ENCODE data around the gene ZNF330.

ZNF330 gene

GRCh38 chr4:141229408-141230101 lies 8.9 kb downstream of the ZNF330 start:
- FAIRE-seq (no peak), DNase-seq (ENCODE audit: insufficient read length, low spot score) (no peak)

DNA sequence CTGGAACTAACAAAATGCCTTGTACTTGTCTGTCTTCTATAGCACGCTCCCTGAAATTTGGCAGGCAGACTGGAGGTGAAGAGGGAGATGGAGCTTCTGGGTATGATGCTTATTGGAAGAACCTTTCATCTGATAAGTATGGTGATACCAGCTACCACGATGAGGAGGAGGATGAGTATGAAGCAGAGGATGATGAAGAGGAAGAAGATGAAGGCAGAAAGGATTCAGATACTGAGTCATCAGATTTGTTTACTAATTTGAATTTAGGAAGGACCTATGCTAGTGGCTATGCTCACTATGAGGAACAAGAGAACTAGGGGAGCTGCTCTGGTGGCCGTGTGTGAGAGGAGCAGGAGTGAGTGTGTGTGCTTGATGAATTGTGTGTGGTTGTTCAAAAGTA lies 13.0 kb downstream of the ZNF330 start:
- no peak for DNase-seq (ENCODE audit: insufficient read length, low spot score)
- FAIRE-seq = no peak

GRCh38 chr4:141238186-141238585 lies 17.5 kb downstream of the ZNF330 start:
- no peak for FAIRE-seq
- DNase-seq (ENCODE audit: insufficient read length, low spot score) = no peak

- FAIRE-seq (no peak), DNase-seq (ENCODE audit: insufficient read length, low spot score) (no peak)
Observed at GRCh38 chr4:141240259-141240658, 19.6 kb downstream of the ZNF330 start.

DNA sequence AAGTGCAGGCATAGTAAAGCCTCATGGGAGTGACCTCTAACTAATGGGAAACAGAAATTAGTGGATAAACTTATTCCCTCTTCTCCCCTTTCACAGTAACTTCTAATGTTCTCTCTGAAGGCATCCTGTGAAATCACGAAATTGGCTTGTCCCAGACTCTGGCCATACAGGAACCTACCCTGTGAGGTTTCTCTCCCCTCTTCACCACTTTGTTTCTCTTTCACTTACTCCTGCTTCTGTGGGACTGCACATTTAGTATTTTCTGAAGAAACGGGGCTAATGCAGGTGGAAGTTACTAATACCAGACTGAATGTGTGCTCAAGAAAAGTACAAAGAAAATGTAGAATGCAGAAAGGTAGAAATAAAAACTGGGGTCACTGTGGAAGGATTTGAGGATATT lies 20.0 kb downstream of the ZNF330 start:
- no peak for DNase-seq (ENCODE audit: insufficient read length, low spot score)
- no peak for FAIRE-seq

GRCh38 chr4:141241986-141242385 lies 21.3 kb downstream of the ZNF330 start:
- no peak for DNase-seq (ENCODE audit: insufficient read length, low spot score)
- FAIRE-seq = no peak

DNA sequence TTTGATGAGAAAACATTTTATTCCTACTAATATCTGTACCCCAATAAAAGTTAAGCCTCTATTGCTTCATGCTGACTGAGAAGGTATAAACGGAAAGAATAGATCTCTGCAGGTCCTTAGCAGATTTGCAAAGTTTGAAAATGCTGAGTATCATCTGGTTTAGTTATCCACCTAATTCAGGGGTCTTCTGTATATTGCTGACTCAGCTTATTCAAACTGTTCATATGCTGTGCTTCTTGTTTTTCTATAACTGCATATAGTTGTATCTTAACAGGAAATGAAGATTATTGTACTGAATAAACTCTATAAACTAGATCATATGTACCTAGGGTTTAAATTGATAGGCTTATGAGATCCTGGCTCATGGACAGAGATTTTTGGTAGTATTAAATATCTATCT lies 23.7 kb downstream of the ZNF330 start:
- FAIRE-seq (no peak), DNase-seq (ENCODE audit: insufficient read length, low spot score) (no peak)

DNA sequence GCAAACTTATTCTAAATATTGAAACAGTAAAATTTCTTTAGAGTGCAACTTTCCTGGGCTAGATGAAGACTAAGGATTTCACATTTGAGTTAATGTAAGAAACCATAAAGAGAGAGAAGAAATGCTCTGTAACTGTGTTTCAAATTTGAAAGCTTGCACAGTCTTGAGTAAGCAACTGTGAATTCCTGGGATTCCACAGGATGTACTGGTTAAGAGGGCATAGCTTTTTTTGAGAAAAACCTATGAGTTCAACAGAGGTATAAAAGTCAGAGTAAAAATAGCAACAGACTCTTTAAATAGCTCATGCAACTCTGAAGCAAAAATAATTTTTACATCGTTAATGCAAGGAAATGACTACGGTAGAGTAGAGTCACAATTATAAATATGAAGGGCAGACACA lies 25.5 kb downstream of the ZNF330 start:
- DNase-seq (ENCODE audit: insufficient read length, low spot score) = no peak

GRCh38 chr4:141246683-141247429 lies 26.2 kb downstream of the ZNF330 start:
- FAIRE-seq = no peak
- DNase-seq (ENCODE audit: insufficient read length, low spot score) = no peak

More for the DNA sequence above, 25.5 kb downstream of the ZNF330 start:
- no peak for FAIRE-seq

GRCh38 chr4:141247430-141247780 lies 26.7 kb downstream of the ZNF330 start:
- FAIRE-seq = no peak
- no peak for DNase-seq (ENCODE audit: insufficient read length, low spot score)

GRCh38 chr4:141248029-141248428 lies 27.3 kb downstream of the ZNF330 start:
- FAIRE-seq = no peak
- DNase-seq (ENCODE audit: insufficient read length, low spot score) = no peak

DNA sequence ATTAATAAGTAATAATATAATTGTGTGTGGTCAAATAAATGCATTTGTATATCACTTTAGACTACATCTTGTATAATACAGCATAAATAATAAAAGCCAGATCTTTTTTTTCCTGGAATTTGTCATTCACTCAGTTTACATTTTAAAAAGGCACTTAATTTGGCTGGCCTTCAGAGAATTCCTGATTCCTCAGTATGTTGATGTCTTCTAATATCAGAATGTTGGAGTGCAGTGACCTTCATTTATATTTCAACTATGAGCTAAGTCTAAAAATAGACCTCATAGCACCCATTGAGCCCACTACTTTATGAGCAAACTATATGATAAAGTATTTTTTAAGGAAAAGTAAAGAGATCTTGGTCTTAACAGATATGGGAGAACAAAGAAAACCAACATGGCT lies 27.8 kb downstream of the ZNF330 start:
- DNase-seq (ENCODE audit: insufficient read length, low spot score) = no peak
- FAIRE-seq = no peak

- FAIRE-seq (no peak), DNase-seq (ENCODE audit: insufficient read length, low spot score) (no peak)
Observed at GRCh38 chr4:141254326-141254725, 33.6 kb downstream of the ZNF330 start.

DNA sequence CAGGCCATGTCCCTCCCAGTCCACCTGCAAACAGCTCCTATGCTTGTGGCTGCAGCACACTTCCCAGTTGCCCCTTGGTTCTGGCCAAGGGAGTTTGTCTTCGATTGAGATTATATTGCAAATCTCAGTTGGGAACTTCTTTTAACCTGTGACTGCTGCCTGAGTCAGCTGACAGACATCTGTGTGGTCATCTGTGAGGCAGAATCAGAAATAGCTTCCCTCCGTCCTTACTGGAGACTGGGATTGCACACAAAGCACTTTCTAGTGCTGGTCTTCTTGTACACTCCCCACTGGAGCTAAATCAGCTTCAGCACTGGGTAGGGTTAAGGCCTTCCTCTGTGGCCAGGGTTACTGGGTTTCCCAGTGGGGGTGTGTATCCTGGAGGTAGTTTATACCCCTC lies 34.3 kb downstream of the ZNF330 start:
- no peak for DNase-seq (ENCODE audit: insufficient read length, low spot score)
- no peak for FAIRE-seq

- FAIRE-seq (no peak), DNase-seq (ENCODE audit: insufficient read length, low spot score) (no peak)
Observed at GRCh38 chr4:141258558-141258957, 37.9 kb downstream of the ZNF330 start.

GRCh38 chr4:141275834-141276233 lies 55.1 kb downstream of the ZNF330 start:
- DNase-seq (ENCODE audit: insufficient read length, low spot score) (no peak), FAIRE-seq (no peak)

GRCh38 chr4:141283152-141283551 lies 62.5 kb downstream of the ZNF330 start:
- DNase-seq (ENCODE audit: insufficient read length, low spot score) (no peak), FAIRE-seq (no peak)

DNA sequence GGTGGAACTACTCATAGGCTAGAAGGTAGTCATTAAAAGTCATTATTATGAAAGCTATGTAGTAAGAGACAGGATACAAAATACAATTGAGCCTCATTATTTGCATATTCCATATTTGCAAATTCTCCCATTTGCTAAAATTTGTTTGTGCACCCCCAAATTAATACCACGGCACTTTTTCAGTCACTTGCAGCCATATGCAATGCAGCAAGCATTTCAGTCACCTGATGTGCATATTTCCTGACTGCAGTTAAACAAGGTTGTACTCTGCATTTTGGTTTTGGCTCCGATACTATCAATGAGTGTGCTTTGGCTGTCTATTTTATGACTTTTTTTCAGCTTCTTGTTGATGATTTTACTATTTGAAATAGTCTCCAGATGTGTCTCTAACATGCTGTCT lies 62.9 kb downstream of the ZNF330 start:
- FAIRE-seq (no peak), DNase-seq (ENCODE audit: insufficient read length, low spot score) (no peak)

Data from GM19239 (cell line).